SH-SY5Y (cell line): ENCODE data around the gene CRYGD.

Experiments
- GATA2 ChIP-seq: IDR thresholded peaks from 2 replicates; pipeline ENCODE4 v1.6.1; 2011; ENCODE audit warnings: mild to moderate bottlenecking, low read depth, low read length
- GATA3 ChIP-seq: IDR thresholded peaks from 2 replicates; pipeline ENCODE4 v1.6.1; 2011; ENCODE audit warnings: low read depth, mild to moderate bottlenecking, low read length, moderate library complexity

- no peak for TF ChIP-seq GATA2
- TF ChIP-seq GATA3, result no peak
These were observed 49.5 kb downstream of the CRYGD start for GRCh38 chr2:208074610-208075356.
